Muscle of leg (tissue), 11 donors: Measurements from ENCODE around the gene ADCY5. TPM values are rescaled to one million over a fixed set of nuclear protein-coding genes. Genes with fewer than 3 reads are reported as not detected.

Experiments used
- DNase-seq: peaks from one replicate; pipeline ENCODE4 v3.0.0; 2013
- H3K27ac ChIP-seq: one replicate; pipeline ENCODE4 v1.5.1; 2013; ENCODE audit warnings: mild to moderate bottlenecking, low read length, control low read depth
- H3K27me3 ChIP-seq: one replicate; pipeline ENCODE4 v1.6.1; 2013; ENCODE audit warnings: low read length; ENCODE audit not compliant: control insufficient read depth, insufficient read depth
- H3K36me3 ChIP-seq: one replicate; pipeline ENCODE4 v1.6.1; 2013; ENCODE audit warnings: low read length; ENCODE audit not compliant: control insufficient read depth, insufficient read depth
- H3K4me1 ChIP-seq: one replicate; pipeline ENCODE4 v1.6.1; 2013; ENCODE audit warnings: low read length; ENCODE audit not compliant: control insufficient read depth, insufficient read depth
- H3K4me3 ChIP-seq: one replicate; pipeline ENCODE4 v1.5.1; 2013; ENCODE audit warnings: low read length, control low read depth
- H3K9me3 ChIP-seq: replicated peaks from 2 replicates; pipeline ENCODE4 v1.6.1; 2013; ENCODE audit warnings: low read depth, low read length; ENCODE audit not compliant: control insufficient read depth
- WGBS: methylation state at CpG from one replicate; pipeline ENCODE4 v1.1.5; 2013; ENCODE audit warnings: missing lambda C conversion rate; ENCODE audit not compliant: insufficient coverage; 5-methylcytosine and 5-hydroxymethylcytosine counted together
- polyA plus RNA-seq, 8 donors: library from polyadenylated mRNA; unstranded; fragments of 120-200 nt; gene quantifications; one replicate each; pipeline versions ENCODE4 v1.2.1 to v1.2.3, GENCODE V29; 2013; ENCODE audit warnings: inconsistent platforms in 1 of 8, low replicate concordance in 1 of 8; ENCODE audit not compliant: insufficient read length in 8 of 8, insufficient read depth in 1 of 8
- total RNA-seq: library from RNA; stranded (reverse); fragments of 120-200 nt; gene quantifications from one replicate; pipeline ENCODE4 v1.2.4, GENCODE V29; 2013

ADCY5 gene
- total and polyA plus RNA-seq, 9 donors = 1.8 to 6.1 (median 4.4) TPM

GRCh38 chr3:123296261-123296660 lies 152.6 kb downstream of the ADCY5 start:
- no peaks in the 10 kb centered on the region for H3K36me3 ChIP-seq
- H3K27me3 ChIP-seq = no peaks in the 10 kb centered on the region
- no peaks in the 10 kb centered on the region for H3K4me1 ChIP-seq
- no peak overlapping the region for H3K4me3 ChIP-seq
- H3K27ac ChIP-seq = no peak overlapping the region
- WGBS = 87% methylated on average over 3 of the region's 7 CpGs
- no peak for DNase-seq
- no peaks in the 10 kb centered on the region for H3K9me3 ChIP-seq

- Histone ChIP-seq H3K27me3 (no peaks in the 10 kb centered on the region), H3K36me3 (no peaks in the 10 kb centered on the region)
These were observed 153.0 kb downstream of the ADCY5 start for GRCh38 chr3:123295901-123296250.

GRCh38 chr3:123295171-123295900 lies 153.6 kb downstream of the ADCY5 start:
- no peak for DNase-seq
- Histone ChIP-seq H3K4me3 (no peak overlapping the region), H3K4me1 (no peaks in the 10 kb centered on the region), H3K9me3 (no peaks in the 10 kb centered on the region), H3K27ac (no peak overlapping the region), H3K27me3 (no peaks in the 10 kb centered on the region), H3K36me3 (no peaks in the 10 kb centered on the region)
- 76% methylated on average over 6 of the region's 7 CpGs for WGBS

More at GRCh38 chr3:123295901-123296250, 153.0 kb downstream of the ADCY5 start:
- H3K9me3 ChIP-seq = no peaks in the 10 kb centered on the region
- H3K27ac ChIP-seq = no peak overlapping the region
- WGBS = 63% methylated on average over 1 of the region's 11 CpGs
- no peaks in the 10 kb centered on the region for H3K4me1 ChIP-seq
- DNase-seq = no peak
- no peak overlapping the region for H3K4me3 ChIP-seq

GRCh38 chr3:123294296-123294938 lies 154.5 kb downstream of the ADCY5 start:
- 94% methylated on average over 12 of the region's 13 CpGs for WGBS
- Histone ChIP-seq H3K27ac (no peak overlapping the region), H3K36me3 (no peaks in the 10 kb centered on the region), H3K27me3 (no peaks in the 10 kb centered on the region), H3K4me3 (no peak overlapping the region), H3K4me1 (no peaks in the 10 kb centered on the region), H3K9me3 (no peaks in the 10 kb centered on the region)
- DNase-seq = no peak

GRCh38 chr3:123292321-123293310 lies 156.3 kb downstream of the ADCY5 start:
- Histone ChIP-seq H3K4me3 (no peak overlapping the region), H3K27me3 (no peaks in the 10 kb centered on the region), H3K27ac (no peak overlapping the region), H3K9me3 (no peaks in the 10 kb centered on the region), H3K4me1 (no peaks in the 10 kb centered on the region), H3K36me3 (no peaks in the 10 kb centered on the region)
- 86% methylated on average over 4 of the region's 15 CpGs for WGBS
- no peak for DNase-seq

DNA sequence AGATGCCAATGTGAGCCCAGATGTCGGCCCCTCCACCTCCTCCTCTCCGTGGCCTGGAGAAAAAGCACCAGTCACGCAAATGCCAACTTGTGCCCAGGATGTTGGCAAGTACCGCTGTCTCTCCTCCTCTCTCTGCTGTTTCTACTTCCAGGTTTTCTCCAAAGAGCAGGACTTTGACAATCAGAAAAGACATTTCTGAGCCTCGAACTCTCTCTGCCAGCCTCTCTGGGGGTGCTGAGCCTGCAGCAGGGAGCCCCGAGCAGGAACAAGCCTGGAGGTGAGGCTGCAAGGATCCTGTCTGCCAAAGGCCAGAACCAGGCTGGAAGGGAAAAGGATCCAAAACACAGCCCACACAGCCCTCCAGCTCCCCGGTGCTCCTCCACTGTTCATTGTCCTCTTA lies 157.5 kb downstream of the ADCY5 start:
- H3K27me3 ChIP-seq = no peaks in the 10 kb centered on the region
- no peak overlapping the region for H3K27ac ChIP-seq
- no peak overlapping the region for H3K4me3 ChIP-seq
- no peaks in the 10 kb centered on the region for H3K9me3 ChIP-seq
- H3K4me1 ChIP-seq = no peaks in the 10 kb centered on the region
- WGBS = 85% methylated on average over 6 of the region's 7 CpGs
- DNase-seq = no peak
- H3K36me3 ChIP-seq = no peaks in the 10 kb centered on the region

- no peak overlapping the region for H3K27ac ChIP-seq
- 94% methylated on average over 22 of the region's 23 CpGs for WGBS
- DNase-seq = no peak
- H3K36me3 ChIP-seq = no peaks in the 10 kb centered on the region
- no peaks in the 10 kb centered on the region for H3K4me1 ChIP-seq
- no peak overlapping the region for H3K4me3 ChIP-seq
- H3K27me3 ChIP-seq = no peaks in the 10 kb centered on the region
- no peaks in the 10 kb centered on the region for H3K9me3 ChIP-seq
These were observed 157.9 kb downstream of the ADCY5 start for GRCh38 chr3:123290962-123291361.

- DNase-seq = no peak
- H3K9me3 ChIP-seq = no peaks in the 10 kb centered on the region
- no peak overlapping the region for H3K27ac ChIP-seq
- WGBS = 93% methylated on average over 11 of the region's 13 CpGs
- H3K4me1 ChIP-seq = no peaks in the 10 kb centered on the region
- H3K36me3 ChIP-seq = no peaks in the 10 kb centered on the region
- no peaks in the 10 kb centered on the region for H3K27me3 ChIP-seq
- no peak overlapping the region for H3K4me3 ChIP-seq
These were observed 158.6 kb downstream of the ADCY5 start for GRCh38 chr3:123290107-123290930.

- no peaks in the 10 kb centered on the region for H3K9me3 ChIP-seq
- DNase-seq = no peak
- no peaks in the 10 kb centered on the region for H3K4me1 ChIP-seq
- no peak overlapping the region for H3K27ac ChIP-seq
- no peaks in the 10 kb centered on the region for H3K27me3 ChIP-seq
- 95% methylated on average over 16 of the region's 20 CpGs for WGBS
- H3K4me3 ChIP-seq = no peak overlapping the region
- H3K36me3 ChIP-seq = no peaks in the 10 kb centered on the region
These were observed 159.3 kb downstream of the ADCY5 start for GRCh38 chr3:123289391-123290106.
